Spinal cord (tissue), 10 donors: ENCODE data around the gene POU3F2. TPM values are rescaled to one million over a fixed set of nuclear protein-coding genes. Genes with fewer than 3 reads are reported as not detected.
A peak's percentile ranks its signal among the peaks of the same experiment; 100 is the strongest.

ENCODE experiments used
- DNase-seq, 6 donors: peaks; one replicate each; pipeline versions ENCODE4 v3.0.0 to v3.0.0-alpha.2; 2013 to 2015; ENCODE audit warnings: low spot score in 6 of 6, low read depth in 4 of 6
- H3K27ac ChIP-seq: one replicate; pipeline ENCODE4 v1.5.1; 2013; ENCODE audit warnings: low read depth, low read length, control low read depth
- H3K27me3 ChIP-seq: one replicate; pipeline ENCODE4 v1.6.1; 2013; ENCODE audit warnings: low read length; ENCODE audit not compliant: control insufficient read depth, insufficient read depth
- H3K36me3 ChIP-seq: one replicate; pipeline ENCODE4 v1.6.1; 2013; ENCODE audit warnings: low read length; ENCODE audit not compliant: control insufficient read depth, insufficient read depth
- H3K4me1 ChIP-seq: one replicate; pipeline ENCODE4 v1.6.1; 2013; ENCODE audit warnings: low read length; ENCODE audit not compliant: control insufficient read depth, insufficient read depth
- H3K4me3 ChIP-seq: one replicate; pipeline ENCODE4 v1.5.1; 2013; ENCODE audit warnings: low read depth, low read length, control low read depth
- H3K9me3 ChIP-seq: one replicate; pipeline ENCODE4 v1.6.1; 2013; ENCODE audit warnings: low read length; ENCODE audit not compliant: control insufficient read depth, insufficient read depth
- WGBS: methylation state at CpG from one replicate; pipeline ENCODE4 v1.1.5; 2013; ENCODE audit warnings: missing lambda C conversion rate; ENCODE audit not compliant: insufficient coverage; 5-methylcytosine and 5-hydroxymethylcytosine counted together
- polyA plus RNA-seq, 2 donors: library from polyadenylated mRNA; unstranded; fragments of 120-200 nt; gene quantifications; one replicate each; pipeline ENCODE4 v1.2.1, GENCODE V29; 2013; ENCODE audit not compliant: insufficient read length in 2 of 2
- total RNA-seq, 2 donors: library from RNA; depleted of rRNA in 1 of 2; stranded (reverse); fragments of 120-200 nt in 1 of 2; fragments of >200 nt in 1 of 2; gene quantifications; one replicate each; pipeline versions ENCODE4 v1.2.3 to v1.2.4, GENCODE V29; 2013 to 2014
- donor health status: healthy.

Gene POU3F2
- total and polyA plus RNA-seq, 4 donors, result 10.0 to 43.8 (median 27.4) TPM

DNA sequence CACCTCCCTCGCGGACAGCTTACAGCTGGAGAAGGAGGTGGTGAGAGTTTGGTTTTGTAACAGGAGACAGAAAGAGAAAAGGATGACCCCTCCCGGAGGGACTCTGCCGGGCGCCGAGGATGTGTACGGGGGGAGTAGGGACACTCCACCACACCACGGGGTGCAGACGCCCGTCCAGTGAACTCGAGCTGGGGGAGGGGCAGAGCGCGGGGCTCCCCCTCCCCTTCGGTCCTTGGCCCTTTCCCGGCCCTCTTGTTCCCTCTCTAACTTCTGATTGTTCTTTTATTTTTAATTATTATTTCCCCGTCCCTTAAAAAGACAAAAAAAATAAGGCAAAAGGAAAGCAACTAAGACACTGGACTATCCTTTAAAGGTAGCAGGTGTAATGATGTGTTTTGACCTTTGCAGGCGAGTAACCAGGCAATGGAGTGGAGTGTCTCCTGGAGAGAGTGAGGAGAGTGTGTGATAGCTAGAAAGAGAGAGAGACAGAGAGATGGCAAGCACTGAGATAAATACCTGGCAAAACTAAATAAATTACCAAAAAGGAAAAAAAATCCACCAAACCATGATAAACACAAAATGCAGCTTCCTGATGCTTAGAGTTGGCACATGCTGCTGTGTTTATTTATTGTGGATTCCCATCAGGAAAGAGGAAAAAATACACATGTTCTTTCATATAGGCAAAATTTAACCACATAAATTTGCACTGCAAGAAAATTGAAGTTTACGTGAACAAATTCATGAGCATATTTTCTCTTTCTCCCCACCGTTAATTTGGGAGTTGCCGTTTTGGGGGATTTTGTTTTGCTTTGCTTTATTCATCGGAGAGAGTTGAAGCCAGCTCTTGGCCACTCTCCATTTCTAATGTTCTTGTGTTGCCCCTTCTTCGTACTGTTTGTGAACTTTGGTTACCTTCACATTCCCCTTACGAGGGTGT, 1.9 kb downstream of the POU3F2 start:
- Histone ChIP-seq H3K27me3 (peaks cover 62% of the 10 kb centered on the region), H3K4me3 (peak overlapping the region; percentile 75), H3K36me3 (no peaks in the 10 kb centered on the region), H3K27ac (peak overlapping the region; percentile 87), H3K9me3 (no peaks in the 10 kb centered on the region), H3K4me1 (peaks cover 34% of the 10 kb centered on the region)
- peak in 5 of 6 donors; percentile 46 to 83 (median 59) for DNase-seq
- WGBS, result 0% methylated on average over 3 of the region's 23 CpGs

DNA sequence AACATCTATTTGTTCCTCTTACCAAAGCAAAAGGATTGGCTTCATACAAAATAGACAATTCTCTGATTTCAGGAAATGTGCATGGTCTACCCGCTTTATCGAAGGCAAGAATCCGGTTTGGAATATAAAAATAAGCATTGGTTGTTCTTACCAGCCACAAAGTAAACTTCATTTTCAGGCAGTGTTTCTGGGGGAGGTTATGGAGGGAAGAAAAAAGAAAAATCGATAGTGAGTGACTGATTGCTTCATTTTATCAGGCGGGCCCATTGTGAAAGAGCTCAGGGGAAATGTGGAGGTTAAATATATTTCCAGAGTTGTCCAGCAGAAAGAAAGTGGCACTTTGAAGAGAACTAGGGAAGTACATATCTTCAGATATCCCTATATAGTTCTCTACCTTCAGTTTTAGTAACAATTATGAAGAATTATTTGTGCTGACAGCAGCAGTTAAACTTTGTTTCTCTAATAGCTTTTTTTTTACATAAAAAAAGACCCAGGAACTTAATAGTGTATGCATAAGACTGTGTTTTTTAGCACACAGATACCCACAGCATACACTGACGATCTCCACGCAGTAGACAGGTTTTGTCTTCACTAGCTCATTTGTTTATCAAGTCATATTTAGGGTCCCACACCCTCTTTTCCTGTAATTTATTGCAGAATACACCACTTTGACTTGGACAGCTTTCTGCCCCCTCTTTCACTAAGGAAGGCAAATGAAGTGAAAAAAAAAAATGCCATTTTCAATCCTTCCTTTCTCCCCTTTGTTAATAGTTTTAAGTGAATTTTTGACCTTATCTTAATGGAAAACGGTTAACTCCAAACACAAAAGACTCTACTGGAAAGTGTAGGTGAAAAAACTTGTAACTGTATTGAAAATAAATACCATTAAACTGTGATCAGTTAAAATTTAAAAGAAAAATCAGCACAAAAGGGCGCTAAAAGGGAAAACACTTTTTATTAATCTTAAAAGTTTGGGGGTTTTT, 2.9 kb downstream of the POU3F2 start:
- no peaks in the 10 kb centered on the region for H3K9me3 ChIP-seq
- peaks cover 2% of the 10 kb centered on the region for H3K36me3 ChIP-seq
- 0% methylated on average over 2 of the region's 9 CpGs for WGBS
- H3K4me3 ChIP-seq, result peak overlapping the region; percentile 75
- peak in 4 of 6 donors; percentile 11 to 69 (median 44) for DNase-seq
- H3K4me1 ChIP-seq, result peaks cover 28% of the 10 kb centered on the region
- H3K27me3 ChIP-seq, result peaks cover 59% of the 10 kb centered on the region
- peak overlapping the region; percentile 87 for H3K27ac ChIP-seq

DNA sequence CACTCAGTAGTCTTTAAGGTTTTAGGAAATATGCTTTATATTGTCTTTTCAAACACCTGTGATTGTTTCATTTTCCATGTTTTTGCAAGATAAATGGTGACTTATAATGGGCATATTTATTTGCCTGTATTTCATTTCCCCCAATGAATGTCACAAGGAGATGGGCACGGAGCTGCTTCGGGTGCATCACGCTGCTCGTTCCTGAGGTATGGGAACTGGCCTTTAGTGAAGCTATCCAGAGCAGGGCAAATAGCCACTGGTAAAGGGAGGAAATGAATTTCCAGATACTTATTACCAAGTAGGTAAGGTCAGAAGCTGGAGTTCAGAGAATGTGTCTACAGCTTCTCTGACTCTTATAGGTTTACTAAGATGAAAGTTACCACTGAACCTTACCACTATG, 3.7 kb downstream of the POU3F2 start:
- Histone ChIP-seq H3K9me3 (no peaks in the 10 kb centered on the region), H3K4me1 (peaks cover 28% of the 10 kb centered on the region), H3K36me3 (peaks cover 9% of the 10 kb centered on the region), H3K27me3 (peaks cover 59% of the 10 kb centered on the region), H3K4me3 (peak overlapping the region; percentile 75), H3K27ac (peak overlapping the region; percentile 63)
- DNase-seq, result peak in 4 of 6 donors; percentile 12 to 69 (median 40)
- 55% methylated on average over 2 of the region's 4 CpGs for WGBS

DNA sequence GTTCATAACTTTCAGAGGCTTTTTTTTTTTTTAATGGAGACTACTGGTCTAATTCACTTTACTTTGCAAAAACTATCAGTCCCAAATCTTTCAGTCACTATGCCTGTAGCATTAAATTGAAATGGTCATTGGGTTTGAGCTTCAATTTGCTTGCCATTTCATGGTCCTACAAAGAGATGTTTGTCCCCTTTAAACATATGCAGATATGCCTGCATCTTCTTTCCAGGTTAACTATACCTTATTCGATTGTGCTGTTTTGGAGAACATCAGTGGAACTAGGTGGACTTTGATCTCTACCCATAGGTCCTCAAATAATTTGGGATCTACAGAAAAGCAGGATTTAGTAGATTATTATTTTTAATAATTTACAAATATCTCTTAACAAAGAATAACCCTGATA, 4.6 kb downstream of the POU3F2 start:
- peaks cover 9% of the 10 kb centered on the region for H3K36me3 ChIP-seq
- H3K9me3 ChIP-seq, result no peaks in the 10 kb centered on the region
- H3K27ac ChIP-seq, result peak overlapping the region; percentile 91
- WGBS, result no CpG with 5 or more reads among the region's 1 CpG
- peaks cover 24% of the 10 kb centered on the region for H3K4me1 ChIP-seq
- H3K27me3 ChIP-seq, result peaks cover 57% of the 10 kb centered on the region
- peak overlapping the region; percentile 75 for H3K4me3 ChIP-seq
- DNase-seq, result peak in 3 of 6 donors; percentile 11 to 51 (median 26)

DNA sequence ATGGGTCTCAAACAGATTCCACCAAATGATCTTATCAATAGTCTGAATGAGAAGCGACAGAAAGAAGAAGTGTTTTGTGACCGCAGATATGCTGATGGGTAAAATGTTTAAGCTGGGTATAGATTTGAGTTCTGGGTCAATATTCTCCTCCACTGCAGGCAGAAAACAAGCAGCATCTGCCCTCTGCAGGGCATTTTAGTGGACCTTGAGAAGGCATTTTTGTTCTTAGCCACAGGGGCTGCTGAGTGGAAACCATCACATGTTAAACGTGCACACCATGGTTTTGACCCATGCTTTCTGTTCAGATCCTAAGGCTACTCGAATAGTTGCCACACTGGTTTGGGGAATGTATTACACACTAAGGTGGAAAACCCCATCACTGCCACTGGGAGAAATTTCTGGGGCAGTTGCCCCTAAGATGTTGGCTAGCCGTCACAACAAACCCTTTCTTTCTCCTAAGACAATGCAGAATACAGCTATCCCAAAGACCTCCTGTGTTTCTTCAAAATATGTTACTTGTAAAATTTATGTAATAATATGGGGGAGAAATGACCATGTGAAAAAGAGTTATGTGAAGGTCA, 5.5 kb downstream of the POU3F2 start:
- no peaks in the 10 kb centered on the region for H3K9me3 ChIP-seq
- 0% methylated on average over 2 of the region's 5 CpGs for WGBS
- H3K4me1 ChIP-seq, result peaks cover 30% of the 10 kb centered on the region
- DNase-seq, result peak in 5 of 6 donors; percentile 57 to 90 (median 64)
- H3K4me3 ChIP-seq, result peak overlapping the region; percentile 75
- H3K27me3 ChIP-seq, result peaks cover 61% of the 10 kb centered on the region
- peaks cover 9% of the 10 kb centered on the region for H3K36me3 ChIP-seq
- peak overlapping the region; percentile 91 for H3K27ac ChIP-seq

DNA sequence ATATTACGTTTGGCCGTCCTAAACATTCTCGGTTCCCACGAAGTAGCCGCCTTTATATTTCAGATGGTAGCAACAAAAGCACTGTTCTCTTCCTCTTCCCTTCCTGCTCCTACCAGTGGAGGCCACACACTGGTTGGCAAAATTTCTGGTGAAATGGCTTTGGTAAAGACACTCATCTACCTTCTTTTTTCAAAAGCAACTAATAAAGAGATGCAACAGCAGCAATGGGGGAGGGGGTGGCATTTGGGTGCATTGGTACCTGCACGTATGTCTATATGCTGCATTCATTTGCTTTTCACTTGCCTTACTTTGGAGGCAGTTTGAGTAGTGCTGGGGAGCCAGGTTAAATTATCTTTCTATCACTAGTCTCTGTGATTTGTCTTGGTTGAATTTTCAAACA, 6.0 kb downstream of the POU3F2 start:
- peaks cover 9% of the 10 kb centered on the region for H3K36me3 ChIP-seq
- H3K4me3 ChIP-seq, result peak overlapping the region; percentile 75
- peaks cover 34% of the 10 kb centered on the region for H3K4me1 ChIP-seq
- peaks cover 66% of the 10 kb centered on the region for H3K27me3 ChIP-seq
- H3K9me3 ChIP-seq, result no peaks in the 10 kb centered on the region
- H3K27ac ChIP-seq, result peak overlapping the region; percentile 91
- DNase-seq, result peak in 4 of 6 donors; percentile 11 to 62 (median 26)
- WGBS, result no CpG with 5 or more reads among the region's 6 CpGs

DNA sequence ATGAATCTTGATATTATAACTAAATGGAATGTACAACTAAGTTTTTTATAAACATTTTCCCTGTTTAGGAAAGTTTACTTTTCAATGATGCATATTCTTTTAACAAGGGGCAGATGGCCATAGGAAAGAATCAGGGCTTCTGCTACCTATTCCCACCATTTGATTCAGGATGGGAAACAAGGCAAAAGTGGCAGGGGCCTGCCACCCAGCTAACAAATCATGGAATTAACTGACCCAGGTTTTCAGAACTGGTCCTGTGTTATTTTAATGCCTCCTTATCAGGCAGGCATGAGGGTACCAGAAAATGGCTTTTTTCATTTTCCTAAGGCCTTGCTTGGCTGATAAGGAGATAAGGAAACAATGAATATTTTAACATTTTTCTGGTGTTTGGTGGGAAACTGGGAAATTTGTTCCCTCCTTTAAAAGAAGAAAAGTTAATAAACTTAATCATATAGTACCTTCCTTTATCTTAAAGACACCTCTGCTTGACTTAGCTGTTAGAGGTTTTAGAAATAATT, 6.7 kb downstream of the POU3F2 start:
- H3K9me3 ChIP-seq, result no peaks in the 10 kb centered on the region
- peaks cover 32% of the 10 kb centered on the region for H3K4me1 ChIP-seq
- peaks cover 9% of the 10 kb centered on the region for H3K36me3 ChIP-seq
- peak overlapping the region; percentile 91 for H3K27ac ChIP-seq
- H3K27me3 ChIP-seq, result peaks cover 62% of the 10 kb centered on the region
- peak in 4 of 6 donors; percentile 2 to 56 (median 26) for DNase-seq
- H3K4me3 ChIP-seq, result peak overlapping the region; percentile 75

DNA sequence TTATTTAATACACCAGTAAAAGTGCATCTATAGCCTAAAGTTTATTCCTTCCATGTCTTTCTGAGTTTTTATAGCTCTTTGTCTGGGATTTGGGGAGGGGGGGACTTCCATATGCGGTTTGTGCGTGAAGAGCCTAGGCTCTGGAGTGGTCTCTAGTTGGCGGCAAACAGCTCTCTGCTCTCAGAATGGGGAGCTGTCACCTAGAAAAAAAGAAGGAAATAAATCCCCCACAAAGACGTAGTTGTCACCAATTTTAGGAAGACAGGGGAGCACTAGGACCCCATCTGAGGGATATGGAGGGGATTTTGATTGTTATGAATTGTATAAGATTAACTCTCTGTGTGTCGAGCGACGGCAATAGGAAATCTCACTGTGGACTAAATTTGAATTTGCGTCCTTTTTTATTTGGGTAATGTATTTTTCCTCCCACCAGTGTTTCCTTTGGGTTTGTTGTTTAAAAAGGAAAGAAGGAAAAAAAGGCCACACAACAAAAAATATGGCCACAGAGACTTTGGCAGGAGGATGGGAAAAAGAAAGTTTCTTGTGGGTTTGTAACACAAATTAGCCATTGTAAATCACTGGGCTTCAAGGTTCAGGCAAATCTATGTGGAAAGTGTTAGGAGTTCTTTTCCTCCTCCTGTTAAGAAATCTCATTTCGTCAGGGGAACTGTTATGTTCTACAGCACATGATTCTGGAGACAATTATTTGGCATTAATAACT, 7.4 kb downstream of the POU3F2 start:
- Histone ChIP-seq H3K9me3 (no peaks in the 10 kb centered on the region), H3K4me3 (peak overlapping the region; percentile 37), H3K27me3 (peaks cover 58% of the 10 kb centered on the region), H3K36me3 (peaks cover 9% of the 10 kb centered on the region), H3K27ac (peak overlapping the region; percentile 91), H3K4me1 (peaks cover 31% of the 10 kb centered on the region)
- peak in 5 of 6 donors; percentile 11 to 74 (median 47) for DNase-seq
- WGBS, result no CpG with 5 or more reads among the region's 9 CpGs
